Muscle layer of colon (tissue), 2 donors: ENCODE data around the gene CPN1.
A peak's percentile ranks its signal among the peaks of the same experiment; 100 is the strongest.

Experiments
- H3K27ac ChIP-seq: one replicate; pipeline ENCODE4 v1.7.0; 2013; ENCODE audit warnings: low read depth, mild to moderate bottlenecking, low read length, moderate library complexity
- H3K27me3 ChIP-seq, 2 donors: one replicate each; pipeline ENCODE4 v1.7.0; 2013; ENCODE audit warnings: low read length in 2 of 2, mild to moderate bottlenecking in 2 of 2; ENCODE audit not compliant: insufficient read depth in 2 of 2, control insufficient read depth in 1 of 2
- H3K36me3 ChIP-seq: one replicate; pipeline ENCODE4 v1.7.0; 2013; ENCODE audit warnings: mild to moderate bottlenecking, low read length; ENCODE audit not compliant: insufficient read depth
- H3K4me1 ChIP-seq: one replicate; pipeline ENCODE4 v1.7.0; 2013; ENCODE audit warnings: mild to moderate bottlenecking, low read length; ENCODE audit not compliant: insufficient read depth
- H3K4me3 ChIP-seq, 2 donors: one replicate each; pipeline ENCODE4 v1.7.0; 2013; ENCODE audit warnings: low read length in 2 of 2, low read depth in 1 of 2, mild to moderate bottlenecking in 1 of 2, moderate library complexity in 1 of 2
- H3K9ac ChIP-seq: one replicate; pipeline ENCODE4 v1.7.0; 2013; ENCODE audit warnings: low read length
- H3K9me3 ChIP-seq: one replicate; pipeline ENCODE4 v1.7.0; 2013; ENCODE audit warnings: mild to moderate bottlenecking, low read length
- donor health status: abdominal sarcoma.
- donor health status: Adenocarcinoma of cecum.

Gene CPN1

GRCh38 chr10:99993701-99994689 is 87.7 kb downstream of the CPN1 start:
- Histone ChIP-seq H3K9ac (no peak overlapping the region), H3K4me1 (peaks cover 33% of the 10 kb centered on the region), H3K36me3 (no peaks in the 10 kb centered on the region), H3K9me3 (no peaks in the 10 kb centered on the region), H3K4me3 (no peak overlapping the region), H3K27me3 (no peaks in the 10 kb centered on the region), H3K27ac (peak overlapping the region; percentile 27)
